H9 (cell line): ENCODE measurements around the gene DEFB116. TPM values are rescaled to one million over a fixed set of nuclear protein-coding genes. Genes with fewer than 3 reads are reported as not detected.

Experiments used
- DNase-seq: peaks from one replicate; pipeline ENCODE4 v3.0.0-alpha.2; 2017
- H2AFZ ChIP-seq: one replicate; pipeline ENCODE4 v1.6.1; 2013; ENCODE audit warnings: mild to moderate bottlenecking, low read length, control low read depth, moderate library complexity
- H2AK5ac ChIP-seq: 2 replicates; pipeline ENCODE4 v1.6.1; 2013; ENCODE audit warnings: low read length, control low read depth, mixed read lengths; ENCODE audit not compliant: insufficient read length
- H2BK120ac ChIP-seq: one replicate; pipeline ENCODE4 v1.6.1; 2013; ENCODE audit warnings: low read depth, mild to moderate bottlenecking, low read length, control low read depth, inconsistent platforms; ENCODE audit not compliant: poor library complexity, severe bottlenecking
- H2BK12ac ChIP-seq: 2 replicates; pipeline ENCODE4 v1.6.1; 2013; ENCODE audit warnings: low read length, control low read depth, mixed read lengths, low read depth; ENCODE audit not compliant: insufficient read length
- H2BK15ac ChIP-seq: 2 replicates; pipeline ENCODE4 v1.6.1; 2013; ENCODE audit warnings: low read depth, low read length, control low read depth
- H2BK20ac ChIP-seq: one replicate; pipeline ENCODE4 v1.6.1; 2013; ENCODE audit warnings: low read depth, mild to moderate bottlenecking, low read length, control low read depth, inconsistent platforms; ENCODE audit not compliant: poor library complexity, severe bottlenecking
- H2BK5ac ChIP-seq: 2 replicates; pipeline ENCODE4 v1.6.1; 2013; ENCODE audit warnings: low read length, control low read depth, mixed read lengths; ENCODE audit not compliant: insufficient read length
- H3K14ac ChIP-seq: 2 replicates; pipeline ENCODE4 v1.6.1; 2013; ENCODE audit warnings: low read length, control low read depth; ENCODE audit not compliant: insufficient read depth
- H3K18ac ChIP-seq: 2 replicates; pipeline ENCODE4 v1.6.1; 2013; ENCODE audit warnings: low read depth, mild to moderate bottlenecking, mixed read lengths, low read length, control low read depth; ENCODE audit not compliant: insufficient read length
- H3K23ac ChIP-seq: 2 replicates; pipeline ENCODE4 v1.6.1; 2013; ENCODE audit warnings: low read length, control low read depth, mixed read lengths, low read depth; ENCODE audit not compliant: insufficient read length
- H3K23me2 ChIP-seq: 2 replicates; pipeline ENCODE4 v1.6.1; 2013; ENCODE audit warnings: low read depth, mild to moderate bottlenecking, mixed read lengths, low read length, control low read depth; ENCODE audit not compliant: insufficient read length, poor library complexity, severe bottlenecking
- H3K27ac ChIP-seq: 2 replicates; pipeline ENCODE4 v1.5.1; 2013; ENCODE audit warnings: low read length, control low read depth, mixed read lengths, low read depth; ENCODE audit not compliant: insufficient read length
- H3K27me3 ChIP-seq: 2 replicates; pipeline ENCODE4 v1.6.1; 2013; ENCODE audit warnings: low read length, control low read depth, inconsistent platforms; ENCODE audit not compliant: insufficient read depth
- H3K4ac ChIP-seq: 2 replicates; pipeline ENCODE4 v1.6.1; 2013; ENCODE audit warnings: low read depth, mild to moderate bottlenecking, control low read depth, inconsistent platforms, low read length, moderate library complexity
- H3K4me1 ChIP-seq: 2 replicates; pipeline ENCODE4 v1.6.1; 2013; ENCODE audit warnings: low read length, control low read depth, inconsistent platforms; ENCODE audit not compliant: insufficient read depth
- H3K4me2 ChIP-seq: 2 replicates; pipeline ENCODE4 v1.6.1; 2013; ENCODE audit warnings: low read length, control low read depth, mixed read lengths; ENCODE audit not compliant: insufficient read length, insufficient read depth
- H3K56ac ChIP-seq: 2 replicates; pipeline ENCODE4 v1.6.1; 2013; ENCODE audit warnings: low read depth, mild to moderate bottlenecking, mixed read lengths, low read length, control low read depth; ENCODE audit not compliant: insufficient read length
- H3K79me1 ChIP-seq: 2 replicates; pipeline ENCODE4 v1.6.1; 2013; ENCODE audit warnings: low read depth, mild to moderate bottlenecking, moderate library complexity, low read length, control low read depth, inconsistent platforms; ENCODE audit not compliant: insufficient read depth, poor library complexity, severe bottlenecking
- H3K79me2 ChIP-seq: 2 replicates; pipeline ENCODE4 v1.6.1; 2013; ENCODE audit warnings: low read length, control low read depth, inconsistent platforms; ENCODE audit not compliant: insufficient read depth
- H3K9ac ChIP-seq: 2 replicates; pipeline ENCODE4 v1.6.1; 2013; ENCODE audit warnings: low read length, control low read depth, mixed read lengths; ENCODE audit not compliant: insufficient read length; ENCODE audit errors: extremely low read depth
- H3K9me3 ChIP-seq: one replicate; pipeline ENCODE4 v1.6.1; 2013; ENCODE audit warnings: low read depth, low read length, inconsistent platforms; ENCODE audit not compliant: control insufficient read depth
- H3T11ph ChIP-seq: one replicate; pipeline ENCODE4 v1.6.1; 2013; ENCODE audit warnings: mild to moderate bottlenecking, low read length, control low read depth, inconsistent platforms
- H4K20me1 ChIP-seq: one replicate; pipeline ENCODE4 v1.6.1; 2013; ENCODE audit not compliant: control insufficient read depth, insufficient read length, insufficient read depth
- H4K5ac ChIP-seq: 2 replicates; pipeline ENCODE4 v1.6.1; 2013; ENCODE audit warnings: low read depth, mild to moderate bottlenecking, mixed read lengths, low read length, control low read depth; ENCODE audit not compliant: insufficient read length
- H4K8ac ChIP-seq: replicated peaks from 2 replicates; pipeline ENCODE4 v1.6.1; 2013; ENCODE audit warnings: low read length, control low read depth, mixed read lengths, low read depth; ENCODE audit not compliant: insufficient read length
- H4K91ac ChIP-seq: 2 replicates; pipeline ENCODE4 v1.6.1; 2013; ENCODE audit warnings: low read depth, mild to moderate bottlenecking, moderate library complexity, mixed read lengths, low read length, control low read depth; ENCODE audit not compliant: insufficient read length
- H3K27ac Mint-ChIP-seq, 3 experiments: 2 replicates in 2 of 3; 3 replicates in 1 of 3; pipeline ENCODE4 v1.8.0; 2020 to 2021; ENCODE audit warnings: mixed read lengths in 3 of 3, mild to moderate bottlenecking in 1 of 3, moderate library complexity in 1 of 3
- H3K27me3 Mint-ChIP-seq: 2 replicates; pipeline ENCODE4 v1.8.0; 2021; ENCODE audit warnings: low read depth, mild to moderate bottlenecking, moderate library complexity, mixed read lengths
- H3K36me3 Mint-ChIP-seq, 3 experiments: 2 replicates in 2 of 3; 3 replicates in 1 of 3; pipeline ENCODE4 v1.8.0; 2020 to 2021; ENCODE audit warnings: low read depth in 3 of 3, mixed read lengths in 3 of 3; ENCODE audit not compliant: insufficient read depth in 1 of 3
- H3K4me1 Mint-ChIP-seq, 2 experiments: 2 replicates each; pipeline ENCODE4 v1.8.0; 2020; ENCODE audit warnings: mixed read lengths in 2 of 2
- H3K4me3 Mint-ChIP-seq, 2 experiments: 2 replicates in 1 of 2; 3 replicates in 1 of 2; pipeline ENCODE4 v1.8.0; 2020 to 2021; ENCODE audit warnings: mild to moderate bottlenecking in 2 of 2, mixed read lengths in 2 of 2, moderate library complexity in 1 of 2
- H3K9me3 Mint-ChIP-seq, 2 experiments: 2 replicates in 1 of 2; 3 replicates in 1 of 2; pipeline ENCODE4 v1.8.0; 2020; ENCODE audit warnings: mild to moderate bottlenecking in 2 of 2, mixed read lengths in 2 of 2, moderate library complexity in 1 of 2
- total RNA-seq: library from RNA; stranded (reverse); gene quantifications from 2 replicates; pipeline ENCODE4 v1.2.1, GENCODE V29; 2021
- TF ChIP-seq, protein P1 (sequence below): fragments of 200-600 bp; sonication (generic); conservative IDR thresholded peaks from 3 replicates; pipeline ENCODE4 v1.8.0; 2021; ENCODE audit warnings: antibody characterized with exemption, mild to moderate bottlenecking

The DEFB116 gene
- total RNA-seq, 1 experiment from 2014 or later: not detected

DNA sequence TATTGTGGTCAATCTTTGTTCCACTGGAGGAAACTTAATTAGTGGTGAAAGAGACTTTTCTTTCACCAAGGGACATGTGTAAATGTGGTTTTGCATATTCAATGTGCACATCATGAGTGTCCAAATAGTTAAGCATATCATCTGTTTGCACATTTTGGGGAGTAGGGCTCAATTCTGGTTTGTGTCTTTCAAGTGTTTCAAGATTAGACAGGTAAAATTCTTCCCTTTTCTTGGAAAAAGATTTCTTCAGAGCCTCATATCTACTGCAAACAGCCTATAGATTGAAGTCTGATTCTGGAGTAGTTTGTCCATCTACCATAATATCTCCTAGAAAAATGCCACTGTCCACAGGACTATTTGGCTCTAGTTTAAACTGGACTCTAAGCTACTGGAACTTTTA, 33.1 kb upstream of the DEFB116 start:
- no peak overlapping the region for H3K18ac ChIP-seq
- H3K27me3 ChIP-seq: no peaks in the 10 kb centered on the region
- H3K79me1 ChIP-seq: no peaks in the 10 kb centered on the region
- peaks cover 0 to 35% (median 0%) of the 10 kb centered on the region in 3 experiments; a peak in 3 of 7 replicates for H3K36me3 Mint-ChIP-seq
- no peak overlapping the region for H2AFZ ChIP-seq
- no peak overlapping the region for H3K9ac ChIP-seq
- peaks cover 59 to 68% of the 10 kb centered on the region in 2 experiments for H3K9me3 Mint-ChIP-seq
- no peak overlapping the region for H2BK120ac ChIP-seq
- no peak for DNase-seq
- no peak overlapping the region for H2BK5ac ChIP-seq
- H4K20me1 ChIP-seq: no peaks in the 10 kb centered on the region
- no peaks in the 10 kb centered on the region for H3K4me1 ChIP-seq
- H3K4me2 ChIP-seq: no peak overlapping the region
- TF ChIP-seq, protein P1, sequence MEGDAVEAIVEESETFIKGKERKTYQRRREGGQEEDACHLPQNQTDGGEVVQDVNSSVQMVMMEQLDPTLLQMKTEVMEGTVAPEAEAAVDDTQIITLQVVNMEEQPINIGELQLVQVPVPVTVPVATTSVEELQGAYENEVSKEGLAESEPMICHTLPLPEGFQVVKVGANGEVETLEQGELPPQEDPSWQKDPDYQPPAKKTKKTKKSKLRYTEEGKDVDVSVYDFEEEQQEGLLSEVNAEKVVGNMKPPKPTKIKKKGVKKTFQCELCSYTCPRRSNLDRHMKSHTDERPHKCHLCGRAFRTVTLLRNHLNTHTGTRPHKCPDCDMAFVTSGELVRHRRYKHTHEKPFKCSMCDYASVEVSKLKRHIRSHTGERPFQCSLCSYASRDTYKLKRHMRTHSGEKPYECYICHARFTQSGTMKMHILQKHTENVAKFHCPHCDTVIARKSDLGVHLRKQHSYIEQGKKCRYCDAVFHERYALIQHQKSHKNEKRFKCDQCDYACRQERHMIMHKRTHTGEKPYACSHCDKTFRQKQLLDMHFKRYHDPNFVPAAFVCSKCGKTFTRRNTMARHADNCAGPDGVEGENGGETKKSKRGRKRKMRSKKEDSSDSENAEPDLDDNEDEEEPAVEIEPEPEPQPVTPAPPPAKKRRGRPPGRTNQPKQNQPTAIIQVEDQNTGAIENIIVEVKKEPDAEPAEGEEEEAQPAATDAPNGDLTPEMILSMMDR: no peak
- no peak overlapping the region for H3T11ph ChIP-seq
- H2AK5ac ChIP-seq: no peak overlapping the region
- H3K27ac Mint-ChIP-seq: no peak overlapping the region
- H3K79me2 ChIP-seq: no peaks in the 10 kb centered on the region; the same call in 1 of the 2 replicates
- no peak overlapping the region for H4K5ac ChIP-seq
- H2BK12ac ChIP-seq: no peak overlapping the region
- H3K4me1 Mint-ChIP-seq: no peaks in the 10 kb centered on the region
- H4K91ac ChIP-seq: no peak overlapping the region
- H3K4ac ChIP-seq: no peak overlapping the region
- H3K4me3 Mint-ChIP-seq: no peak overlapping the region
- no peak overlapping the region for H3K23ac ChIP-seq
- no peak overlapping the region for H3K27ac ChIP-seq
- peaks cover 58% of the 10 kb centered on the region for H3K9me3 ChIP-seq
- H3K23me2 ChIP-seq: no peaks in the 10 kb centered on the region
- no peaks in the 10 kb centered on the region for H3K27me3 Mint-ChIP-seq
- H3K14ac ChIP-seq: no peak overlapping the region
- H2BK15ac ChIP-seq: no peak overlapping the region
- H3K56ac ChIP-seq: no peak overlapping the region
- no peak overlapping the region for H2BK20ac ChIP-seq
- H4K8ac ChIP-seq: no peak overlapping the region
